HT1080 (cell line): ENCODE measurements around the gene NFKB1. TPM values are rescaled to one million over a fixed set of nuclear protein-coding genes. Genes with fewer than 3 reads are reported as not detected.
"Not testable (repeated sequence)": the region's sequence is repeated elsewhere in the genome, so short reads cannot be mapped to it uniquely, and the experiment has no call there.

Experiments used
- DNase-seq: peaks from one replicate; pipeline ENCODE4 v3.0.0-alpha.2; 2015; ENCODE audit warnings: low read depth
- total RNA-seq: library from RNA; depleted of rRNA; stranded (reverse); fragments of >200 nt; shearing (Covaris generic); gene quantifications from 2 replicates; pipeline ENCODE4 v1.2.3, GENCODE V29; 2014

Gene NFKB1
- total RNA-seq, 1 experiment from 2014 or later = 30.8 TPM

- DNase-seq = no peak
Measured at GRCh38 chr4:102594000-102594399, 92.8 kb downstream of the NFKB1 start.

- no peak for DNase-seq
Measured at GRCh38 chr4:102596532-102596931, 95.4 kb downstream of the NFKB1 start.

DNA sequence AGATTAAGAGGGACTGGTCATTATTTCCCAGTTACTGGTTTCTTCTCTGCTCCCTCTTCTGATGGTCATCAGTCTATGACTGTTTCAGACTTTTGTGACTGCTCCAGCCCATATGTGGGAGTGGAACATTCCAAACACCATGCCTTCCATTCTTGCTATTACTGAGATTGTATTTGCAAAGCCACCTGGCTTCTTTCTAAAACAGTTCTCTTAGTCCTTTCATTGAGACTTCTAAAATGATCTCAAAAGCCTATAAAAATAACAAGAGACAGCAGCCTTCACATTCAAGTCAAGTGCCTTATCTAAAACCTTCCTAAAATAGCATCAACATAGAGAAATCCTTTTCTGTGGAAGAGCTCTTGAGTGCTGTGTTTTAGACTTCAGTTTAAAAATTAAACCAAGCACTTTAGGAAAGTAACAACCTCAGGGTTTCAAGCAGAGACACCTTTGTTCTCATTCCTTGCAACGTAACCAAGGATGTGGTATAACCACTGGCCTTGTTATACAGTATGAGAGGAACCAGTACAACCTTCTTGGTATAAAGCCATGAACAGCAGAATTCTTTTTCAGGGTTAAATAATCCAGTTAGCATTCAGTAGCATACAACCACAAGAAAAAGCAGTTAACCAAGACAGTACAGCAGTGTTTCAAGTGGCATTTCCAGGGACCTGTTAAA is 97.1 kb downstream of the NFKB1 start:
- DNase-seq = no peak

GRCh38 chr4:102598762-102599374 is 97.7 kb downstream of the NFKB1 start:
- no peak for DNase-seq

GRCh38 chr4:102599455-102599854 is 98.3 kb downstream of the NFKB1 start:
- DNase-seq = no peak

DNA sequence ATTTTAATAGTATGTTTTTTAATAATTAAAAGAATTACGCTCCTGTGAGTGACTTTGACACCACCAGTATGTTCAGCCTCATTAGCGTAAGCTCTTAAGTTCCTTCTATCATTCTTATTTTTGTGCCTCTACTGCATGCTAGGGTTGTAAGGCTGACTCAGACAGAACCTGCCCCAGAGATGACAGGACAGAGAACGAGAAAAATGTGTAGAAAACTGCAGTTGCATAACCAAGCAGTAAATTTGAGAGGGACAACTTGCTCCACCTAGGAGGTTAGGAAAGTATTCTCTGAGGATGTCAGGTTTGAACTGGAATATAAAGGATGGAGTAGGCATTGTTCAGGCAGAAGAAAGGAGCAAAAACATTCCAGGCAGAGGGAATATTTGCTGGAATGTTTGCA is 98.7 kb downstream of the NFKB1 start:
- DNase-seq = no peak

GRCh38 chr4:102600689-102601088 is 99.5 kb downstream of the NFKB1 start:
- no peak for DNase-seq

GRCh38 chr4:102601586-102602227 is 100.5 kb downstream of the NFKB1 start:
- DNase-seq = no peak

GRCh38 chr4:102604222-102604940 is 103.2 kb downstream of the NFKB1 start:
- no peak for DNase-seq

DNA sequence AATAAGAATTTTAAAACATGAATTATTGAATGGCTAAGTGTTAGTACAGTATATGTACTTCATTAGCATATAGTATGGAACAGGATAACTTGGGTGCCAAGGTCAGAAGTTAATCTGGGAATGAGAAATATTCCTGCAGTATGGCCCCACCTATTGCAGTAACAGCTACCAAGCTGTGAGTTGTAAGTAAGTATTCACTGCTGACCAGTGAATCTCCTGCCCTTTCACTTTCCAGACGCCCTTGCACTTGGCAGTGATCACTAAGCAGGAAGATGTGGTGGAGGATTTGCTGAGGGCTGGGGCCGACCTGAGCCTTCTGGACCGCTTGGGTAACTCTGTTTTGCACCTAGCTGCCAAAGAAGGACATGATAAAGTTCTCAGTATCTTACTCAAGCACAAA is 105.1 kb downstream of the NFKB1 start:
- DNase-seq = no peak

DNA sequence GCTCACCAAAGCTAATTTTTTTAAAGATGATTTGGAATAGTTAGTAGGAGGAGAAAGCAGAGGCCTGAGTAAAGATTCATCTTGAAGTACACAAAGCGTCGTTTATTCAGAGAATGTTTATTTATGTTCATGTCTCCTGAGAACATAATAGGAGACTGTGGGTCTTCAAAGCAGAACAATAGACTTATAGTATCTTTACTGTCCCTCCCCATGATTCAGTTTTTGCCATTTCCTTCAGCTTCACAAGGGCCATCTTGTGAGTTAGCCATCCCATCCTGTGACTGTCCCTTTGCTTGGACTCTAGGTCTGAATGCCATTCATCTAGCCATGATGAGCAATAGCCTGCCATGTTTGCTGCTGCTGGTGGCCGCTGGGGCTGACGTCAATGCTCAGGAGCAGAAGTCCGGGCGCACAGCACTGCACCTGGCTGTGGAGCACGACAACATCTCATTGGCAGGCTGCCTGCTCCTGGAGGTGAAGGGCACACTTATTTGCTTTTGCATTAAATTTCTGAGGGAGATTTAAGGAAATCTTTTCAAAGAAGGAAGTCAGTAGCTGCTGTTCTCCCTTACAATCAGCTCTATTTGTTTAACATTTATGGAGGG is 105.8 kb downstream of the NFKB1 start:
- DNase-seq = no peak

DNA sequence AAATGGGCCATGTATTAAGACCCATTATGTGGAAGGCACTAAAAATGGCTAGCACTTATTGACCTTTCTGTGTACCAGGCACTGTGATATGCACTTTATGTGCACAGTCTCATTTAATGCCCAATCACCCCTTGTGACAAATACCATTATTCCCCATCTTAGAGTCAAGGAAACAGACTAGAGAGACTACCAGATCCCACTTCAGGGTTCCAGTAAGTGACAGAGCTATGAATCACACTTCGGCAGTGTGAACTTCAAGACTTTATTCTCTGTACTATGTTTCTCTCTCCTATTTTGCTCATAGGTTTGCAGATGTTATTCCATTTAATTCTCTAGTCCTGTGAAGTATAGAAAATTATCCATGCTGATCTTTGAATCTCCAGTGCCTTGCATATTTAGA is 107.0 kb downstream of the NFKB1 start:
- DNase-seq = peak; percentile 55

GRCh38 chr4:102610007-102610406 is 108.8 kb downstream of the NFKB1 start:
- DNase-seq = no peak

- no peak for DNase-seq
Measured at GRCh38 chr4:102610476-102610875, 109.3 kb downstream of the NFKB1 start.

DNA sequence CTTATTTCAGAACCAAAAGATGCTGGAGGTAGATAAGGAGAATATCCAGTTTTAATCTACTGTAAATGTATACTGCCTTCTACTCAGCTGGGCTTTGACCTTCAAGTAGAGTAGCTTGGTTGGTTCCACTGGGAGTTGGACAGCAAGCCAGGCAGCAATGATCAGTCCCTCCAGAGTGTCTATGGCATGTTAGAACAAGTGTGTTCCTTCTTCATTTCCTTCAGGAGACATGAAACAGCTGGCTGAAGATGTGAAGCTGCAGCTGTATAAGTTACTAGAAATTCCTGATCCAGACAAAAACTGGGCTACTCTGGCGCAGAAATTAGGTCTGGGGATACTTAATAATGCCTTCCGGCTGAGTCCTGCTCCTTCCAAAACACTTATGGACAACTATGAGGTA is 111.1 kb downstream of the NFKB1 start:
- DNase-seq = no peak

DNA sequence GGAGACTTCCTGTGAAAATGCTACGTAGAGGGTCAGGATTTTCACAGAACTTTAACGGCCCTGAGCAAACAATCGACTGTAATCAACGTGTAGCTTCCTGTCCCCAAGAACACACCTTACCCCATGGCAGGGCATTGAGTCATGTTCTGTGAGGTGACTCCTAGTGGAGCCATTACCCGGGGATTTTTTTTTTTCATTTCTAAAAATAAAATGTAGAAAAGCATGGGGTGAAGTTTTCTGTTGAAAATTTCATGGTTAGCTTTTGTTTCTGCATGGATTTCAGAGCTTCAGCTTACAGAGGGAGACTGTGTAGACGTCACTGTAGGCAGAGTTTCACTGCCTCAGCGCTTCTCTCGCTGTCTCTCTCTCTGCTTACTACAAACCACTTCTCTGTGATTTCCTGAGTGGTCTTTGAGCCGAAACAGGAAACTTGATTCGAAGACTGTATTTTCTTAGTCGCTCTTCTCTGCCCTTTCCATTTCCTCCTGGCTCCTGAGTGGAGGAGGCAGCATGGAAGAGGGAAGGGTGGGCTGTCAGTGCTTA is 111.7 kb downstream of the NFKB1 start:
- no peak for DNase-seq

DNA sequence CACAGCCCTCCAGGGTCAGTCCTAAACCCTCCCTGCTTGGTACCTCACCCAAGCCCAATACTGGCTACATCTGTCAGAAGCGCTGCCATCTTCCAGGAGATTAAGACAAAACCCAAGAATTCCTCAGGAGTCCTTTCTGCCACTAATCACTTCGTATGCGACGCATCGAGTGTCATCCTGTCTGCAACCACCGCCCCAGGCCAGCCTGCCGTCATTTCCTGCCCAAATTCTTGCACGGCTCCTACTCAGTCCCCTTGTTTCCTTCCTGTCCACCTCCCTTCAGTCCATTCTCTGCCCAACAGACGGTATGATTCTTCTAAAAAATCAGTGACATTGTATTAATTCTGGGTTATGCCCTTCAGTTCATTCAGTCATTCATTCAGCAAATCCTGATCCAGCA is 113.6 kb downstream of the NFKB1 start:
- no peak for DNase-seq

DNA sequence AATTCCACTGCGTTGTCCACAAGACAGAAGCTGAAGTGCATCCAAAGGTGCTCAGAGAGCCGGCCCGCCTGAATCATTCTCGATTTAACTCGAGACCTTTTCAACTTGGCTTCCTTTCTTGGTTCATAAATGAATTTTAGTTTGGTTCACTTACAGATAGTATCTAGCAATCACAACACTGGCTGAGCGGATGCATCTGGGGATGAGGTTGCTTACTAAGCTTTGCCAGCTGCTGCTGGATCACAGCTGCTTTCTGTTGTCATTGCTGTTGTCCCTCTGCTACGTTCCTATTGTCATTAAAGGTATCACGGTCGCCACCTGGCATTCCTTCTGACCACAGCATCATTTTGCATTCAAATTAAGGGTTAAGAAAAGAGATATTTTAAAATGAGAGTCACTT is 115.5 kb downstream of the NFKB1 start:
- DNase-seq = no peak

DNA sequence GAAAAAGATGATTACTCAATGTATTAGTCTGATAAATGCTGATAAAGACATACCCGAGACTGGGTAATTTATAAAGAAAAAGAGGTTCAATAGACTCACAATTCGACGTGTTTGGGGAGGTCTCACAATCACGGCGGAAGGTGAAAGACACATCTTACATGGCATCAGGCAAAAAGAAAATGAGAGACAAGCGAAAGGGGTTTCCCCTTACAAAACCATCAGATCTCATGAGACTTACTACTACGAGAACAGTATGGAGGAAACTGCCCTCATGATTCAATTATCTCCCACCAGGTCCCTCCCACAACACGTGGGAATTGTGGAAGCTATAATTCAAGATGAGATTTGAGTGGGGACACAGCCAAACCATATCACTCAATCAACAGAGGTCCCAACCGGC is 117.9 kb downstream of the NFKB1 start:
- not testable (repeated sequence) for DNase-seq

GRCh38 chr4:102619776-102620631 is 118.8 kb downstream of the NFKB1 start:
- not testable (repeated sequence) for DNase-seq
